HepG2 (cell line): ENCODE results near the gene PHACTR3. TPM values are rescaled to one million over a fixed set of nuclear protein-coding genes. Genes with fewer than 3 reads are reported as not detected.

Experiments
- ATAC-seq: fragments of 200-7000 bp; cut with Tn5 transposase; 3 replicates; pipeline ENCODE4 v1.9.1; 2020; ENCODE audit warnings: mild to moderate bottlenecking, moderate library complexity
- BruUV-seq: library from RNA; stranded (reverse); fragments of 400-500 nt; replicated peaks from 2 replicates; lab custom pipeline; 2021; lab: Mats Ljungman, UMichigan
- CTCF ChIA-PET: fragments of 300-600 bp; formaldehyde crosslinking; extraction: SDS; loops from one replicate; lab custom pipeline; 2021; ENCODE audit warnings: low total read pairs, inconsistent platforms, low intra/inter-chr PET ratio; lab: Yijun Ruan, JAX
- POLR2A ChIA-PET: fragments of 350-600 bp; sonication (Branson Sonifier 250); formaldehyde crosslinking; loops from one replicate; lab custom pipeline; 2020; ENCODE audit warnings: antibody characterized with exemption, inconsistent platforms; lab: Yijun Ruan, JAX
- DNase-seq: peaks from one replicate; pipeline ENCODE4 v3.0.0-alpha.2; 2015; ENCODE audit warnings: low spot score
- FAIRE-seq: peaks from 3 replicates; lab custom pipeline; 2011; peaks lifted over from hg19 to GRCh38; lab: Jason Lieb, UNC
- H2AFZ ChIP-seq: one replicate; pipeline ENCODE4 v1.6.1; 2011; ENCODE audit warnings: low read length, inconsistent platforms
- H3K27ac ChIP-seq: fragments of 300-600 bp; 3 replicates; pipeline ENCODE4 v1.8.0; 2011; ENCODE audit warnings: mixed run types, mild to moderate bottlenecking, mixed read lengths, low read length, inconsistent platforms; ENCODE audit not compliant: insufficient read depth; ENCODE audit errors: extremely low read length
- H3K27me3 ChIP-seq, 2 experiments: fragments of 200-600 bp in 1 of 2; 2 replicates in 1 of 2; 3 replicates in 1 of 2; pipeline versions ENCODE4 v1.6.0 to v1.8.0; 2011; ENCODE audit warnings: low read length in 2 of 2, mild to moderate bottlenecking in 2 of 2, moderate library complexity in 2 of 2, inconsistent platforms in 1 of 2; ENCODE audit not compliant: insufficient read depth in 2 of 2, control insufficient read depth in 1 of 2
- H3K36me3 ChIP-seq, 2 experiments: fragments of 200-600 bp in 1 of 2; replicated peaks in 1 of 2; 2 replicates in 1 of 2; 3 replicates in 1 of 2; pipeline versions ENCODE4 v1.5.1 to v1.8.0; 2011; ENCODE audit warnings: low read length in 2 of 2, inconsistent platforms in 1 of 2; ENCODE audit not compliant: insufficient read depth in 2 of 2, control insufficient read depth in 1 of 2
- H3K4me1 ChIP-seq: 2 replicates; pipeline ENCODE4 v1.5.1; 2012; ENCODE audit warnings: low read length, inconsistent platforms; ENCODE audit not compliant: insufficient read depth
- H3K4me2 ChIP-seq: 2 replicates; pipeline ENCODE4 v1.6.0; 2011; ENCODE audit warnings: low read depth, low read length, inconsistent platforms
- H3K4me3 ChIP-seq, 3 experiments: fragments of 200-600 bp in 1 of 3; sonication (generic), shearing (Covaris generic) in 1 of 3; replicated peaks in 1 of 3; 2 replicates each; pipeline ENCODE4 v1.5.1; 2011 to 2016; ENCODE audit warnings: low read length in 3 of 3, inconsistent platforms in 2 of 3, low read depth in 2 of 3, mild to moderate bottlenecking in 2 of 3, control low read depth in 1 of 3, mixed read lengths in 1 of 3; ENCODE audit not compliant: insufficient read depth in 1 of 3
- H3K79me2 ChIP-seq: one replicate; pipeline ENCODE4 v1.6.1; 2011; ENCODE audit warnings: low read length, inconsistent platforms; ENCODE audit not compliant: insufficient read depth
- H3K9ac ChIP-seq: 2 replicates; pipeline ENCODE4 v1.6.0; 2011; ENCODE audit warnings: mild to moderate bottlenecking, low read depth, low read length, inconsistent platforms; ENCODE audit not compliant: insufficient read depth
- H3K9me3 ChIP-seq: 2 replicates; pipeline ENCODE4 v1.5.1; 2012; ENCODE audit warnings: mild to moderate bottlenecking, low read length
- H4K20me1 ChIP-seq: 2 replicates; pipeline ENCODE4 v1.6.0; 2011; ENCODE audit warnings: inconsistent platforms, mild to moderate bottlenecking, low read length, moderate library complexity; ENCODE audit not compliant: insufficient read depth
- TBX2 ChIP-seq: sonication (generic); formaldehyde crosslinking; IDR thresholded peaks from 2 replicates; pipeline ENCODE4 v1.5.0; 2020; ENCODE audit warnings: missing genetic modification reagents, mild to moderate bottlenecking, borderline replicate concordance
- XRCC5 ChIP-seq: fragments of 200-400 bp; formaldehyde crosslinking; optimal IDR thresholded peaks from 2 replicates; pipeline ENCODE3; 2017; ENCODE audit warnings: mild to moderate bottlenecking, low read length
- WGBS: methylation state at CpG from one replicate; pipeline ENCODE4 v1.1.6; 2017; ENCODE audit warnings: low lambda C conversion rate; 5-methylcytosine and 5-hydroxymethylcytosine counted together
- in situ Hi-C: cut with HindIII; loops from 2 replicates; pipeline ENCODE4 v1.10.0; 2017; ENCODE audit warnings: low pct_unique_long_range_greater_than_20kb; ENCODE audit not compliant: extremely low pct_ligation_motif_present
- intact Hi-C: fragments of 100-400 bp; cut with micrococcal nuclease; formaldehyde crosslinking; loops from one replicate; pipeline ENCODE4 v1.10.0; 2022; ENCODE audit not compliant: unreplicated experiment
- polyA plus RNA-seq, 8 experiments: library from polyadenylated mRNA; depleted of rRNA in 3 of 8; stranded (reverse) in 7 of 8; unstranded in 1 of 8; fragments of >200 nt; fragmentation: Illumina TruSeq in 4 of 8; extraction: Trizol in 4 of 8; gene quantifications; 2 replicates each; pipeline versions ENCODE4 v1.2.1 to v1.2.3, GENCODE V29; 2011 to 2016; ENCODE audit warnings: low read depth in 4 of 8, missing spikeins in 1 of 8, mixed read lengths in 1 of 8; ENCODE audit not compliant: insufficient read depth in 1 of 8
- total RNA-seq, 5 experiments: library from RNA; depleted of rRNA; stranded (reverse); fragments of >200 nt; fragmentation: Illumina TruSeq; extraction: Trizol; gene quantifications; 2 replicates each; pipeline ENCODE4 v1.2.3, GENCODE V29; 2016; ENCODE audit warnings: low read depth in 1 of 5
- TF ChIP-seq, protein P1 (sequence below): sonication (generic); formaldehyde crosslinking; IDR thresholded peaks from 2 replicates; pipeline ENCODE4 v1.5.0; 2020; ENCODE audit warnings: mild to moderate bottlenecking, missing genetic modification reagents, borderline replicate concordance
- TF ChIP-seq, protein P2 (sequence below): sonication (generic); formaldehyde crosslinking; IDR thresholded peaks from 2 replicates; pipeline ENCODE4 v1.4.0; 2020; ENCODE audit warnings: mild to moderate bottlenecking, missing genetic modification reagents
- TF ChIP-seq, protein P3 (sequence below): sonication (generic); formaldehyde crosslinking; IDR thresholded peaks from 2 replicates; pipeline ENCODE4 v1.4.0; 2020; ENCODE audit warnings: missing genetic modification reagents

Gene PHACTR3
- total and polyA plus RNA-seq, 2 of the 13 experiments (the other 11 are each of a cell fraction or from before 2014, with no cell fraction given), result not detected

DNA sequence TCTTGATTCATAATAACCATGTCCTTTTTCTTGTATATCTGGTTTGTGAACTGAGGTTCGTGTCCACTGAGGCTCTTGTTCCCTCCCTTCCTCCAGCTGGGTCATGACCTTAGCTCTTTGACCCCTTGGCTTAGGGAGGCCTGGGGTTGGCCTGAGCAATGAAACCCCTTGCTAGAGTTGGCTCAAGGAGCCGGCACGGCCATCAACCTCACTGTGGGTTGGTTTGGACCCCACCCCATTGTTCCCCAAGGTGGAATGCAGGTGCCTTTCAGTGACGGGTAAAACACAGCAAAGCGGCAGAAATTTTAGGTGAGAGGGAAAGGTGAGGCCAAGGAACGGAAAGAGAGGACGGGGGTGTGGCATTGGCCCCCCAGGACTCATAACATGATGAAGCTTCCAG lies 44.5 kb upstream of the PHACTR3 start (continued):
- TF ChIP-seq, protein P1, sequence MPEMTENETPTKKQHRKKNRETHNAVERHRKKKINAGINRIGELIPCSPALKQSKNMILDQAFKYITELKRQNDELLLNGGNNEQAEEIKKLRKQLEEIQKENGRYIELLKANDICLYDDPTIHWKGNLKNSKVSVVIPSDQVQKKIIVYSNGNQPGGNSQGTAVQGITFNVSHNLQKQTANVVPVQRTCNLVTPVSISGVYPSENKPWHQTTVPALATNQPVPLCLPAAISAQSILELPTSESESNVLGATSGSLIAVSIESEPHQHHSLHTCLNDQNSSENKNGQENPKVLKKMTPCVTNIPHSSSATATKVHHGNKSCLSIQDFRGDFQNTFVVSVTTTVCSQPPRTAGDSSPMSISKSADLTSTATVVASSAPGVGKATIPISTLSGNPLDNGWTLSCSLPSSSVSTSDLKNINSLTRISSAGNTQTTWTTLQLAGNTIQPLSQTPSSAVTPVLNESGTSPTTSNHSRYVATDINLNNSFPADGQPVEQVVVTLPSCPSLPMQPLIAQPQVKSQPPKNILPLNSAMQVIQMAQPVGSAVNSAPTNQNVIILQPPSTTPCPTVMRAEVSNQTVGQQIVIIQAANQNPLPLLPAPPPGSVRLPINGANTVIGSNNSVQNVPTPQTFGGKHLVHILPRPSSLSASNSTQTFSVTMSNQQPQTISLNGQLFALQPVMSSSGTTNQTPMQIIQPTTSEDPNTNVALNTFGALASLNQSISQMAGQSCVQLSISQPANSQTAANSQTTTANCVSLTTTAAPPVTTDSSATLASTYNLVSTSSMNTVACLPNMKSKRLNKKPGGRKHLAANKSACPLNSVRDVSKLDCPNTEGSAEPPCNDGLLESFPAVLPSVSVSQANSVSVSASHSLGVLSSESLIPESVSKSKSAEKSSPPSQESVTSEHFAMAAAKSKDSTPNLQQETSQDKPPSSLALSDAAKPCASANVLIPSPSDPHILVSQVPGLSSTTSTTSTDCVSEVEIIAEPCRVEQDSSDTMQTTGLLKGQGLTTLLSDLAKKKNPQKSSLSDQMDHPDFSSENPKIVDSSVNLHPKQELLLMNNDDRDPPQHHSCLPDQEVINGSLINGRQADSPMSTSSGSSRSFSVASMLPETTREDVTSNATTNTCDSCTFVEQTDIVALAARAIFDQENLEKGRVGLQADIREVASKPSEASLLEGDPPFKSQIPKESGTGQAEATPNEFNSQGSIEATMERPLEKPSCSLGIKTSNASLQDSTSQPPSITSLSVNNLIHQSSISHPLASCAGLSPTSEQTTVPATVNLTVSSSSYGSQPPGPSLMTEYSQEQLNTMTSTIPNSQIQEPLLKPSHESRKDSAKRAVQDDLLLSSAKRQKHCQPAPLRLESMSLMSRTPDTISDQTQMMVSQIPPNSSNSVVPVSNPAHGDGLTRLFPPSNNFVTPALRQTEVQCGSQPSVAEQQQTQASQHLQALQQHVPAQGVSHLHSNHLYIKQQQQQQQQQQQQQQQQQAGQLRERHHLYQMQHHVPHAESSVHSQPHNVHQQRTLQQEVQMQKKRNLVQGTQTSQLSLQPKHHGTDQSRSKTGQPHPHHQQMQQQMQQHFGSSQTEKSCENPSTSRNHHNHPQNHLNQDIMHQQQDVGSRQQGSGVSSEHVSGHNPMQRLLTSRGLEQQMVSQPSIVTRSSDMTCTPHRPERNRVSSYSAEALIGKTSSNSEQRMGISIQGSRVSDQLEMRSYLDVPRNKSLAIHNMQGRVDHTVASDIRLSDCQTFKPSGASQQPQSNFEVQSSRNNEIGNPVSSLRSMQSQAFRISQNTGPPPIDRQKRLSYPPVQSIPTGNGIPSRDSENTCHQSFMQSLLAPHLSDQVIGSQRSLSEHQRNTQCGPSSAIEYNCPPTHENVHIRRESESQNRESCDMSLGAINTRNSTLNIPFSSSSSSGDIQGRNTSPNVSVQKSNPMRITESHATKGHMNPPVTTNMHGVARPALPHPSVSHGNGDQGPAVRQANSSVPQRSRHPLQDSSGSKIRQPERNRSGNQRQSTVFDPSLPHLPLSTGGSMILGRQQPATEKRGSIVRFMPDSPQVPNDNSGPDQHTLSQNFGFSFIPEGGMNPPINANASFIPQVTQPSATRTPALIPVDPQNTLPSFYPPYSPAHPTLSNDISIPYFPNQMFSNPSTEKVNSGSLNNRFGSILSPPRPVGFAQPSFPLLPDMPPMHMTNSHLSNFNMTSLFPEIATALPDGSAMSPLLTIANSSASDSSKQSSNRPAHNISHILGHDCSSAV, result no peak

DNA sequence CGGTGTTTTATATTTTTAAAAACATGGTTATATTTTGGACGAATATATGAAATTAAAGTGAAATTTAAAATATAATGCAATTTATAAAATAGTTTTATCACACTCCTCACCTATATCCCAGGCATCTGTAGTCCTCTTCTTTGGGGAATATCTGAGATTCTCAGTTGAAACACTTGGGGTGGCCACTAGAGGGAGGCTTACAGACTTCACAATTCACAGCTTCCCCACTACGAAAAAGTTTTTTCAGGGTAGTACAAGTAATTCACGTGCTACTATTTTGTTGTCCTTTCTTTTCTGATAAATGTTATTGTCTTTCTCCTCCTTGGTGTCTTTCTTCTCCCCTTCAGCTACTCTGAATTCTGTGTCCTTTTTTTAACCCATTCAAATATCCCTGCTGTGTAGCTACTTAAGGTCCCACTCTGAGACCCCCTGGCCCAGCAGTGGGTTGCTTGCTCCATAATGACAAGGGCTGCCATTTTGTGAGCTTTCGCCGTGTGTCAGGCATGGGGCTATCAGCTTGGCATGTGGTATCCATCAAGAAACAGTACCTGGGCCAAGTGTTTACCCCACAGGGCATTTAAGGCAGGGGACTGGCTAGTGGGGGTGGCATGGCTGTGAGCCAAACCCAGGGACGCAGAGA lies 43.6 kb upstream of the PHACTR3 start:
- ATAC-seq (peak; percentile 79), FAIRE-seq (peak; percentile 15), DNase-seq (peak; percentile 46)
- CTCF ChIA-PET, result interaction anchor here (1.1 kb wide), 1 partner anchor 11 kb away, joined by 3 read pairs; no protein-coding TSS in a partner anchor
- no peaks in the 10 kb centered on the region for H4K20me1 ChIP-seq
- no peak overlapping the region for H3K4me3 ChIP-seq
- H3K9me3 ChIP-seq, result no peaks in the 10 kb centered on the region
- no peak overlapping the region for H3K9ac ChIP-seq
- H3K79me2 ChIP-seq, result no peaks in the 10 kb centered on the region
- intact Hi-C loops, result no loop called here
- 5% methylated on average over 7 of the region's 7 CpGs for WGBS
- POLR2A ChIA-PET, result no interaction called here
- peaks cover 0 to 2% of the 10 kb centered on the region in 2 experiments; a peak in 2 of 5 replicates for H3K27me3 ChIP-seq
- no peak overlapping the region for H2AFZ ChIP-seq
- no peak overlapping the region for H3K27ac ChIP-seq
- H3K4me1 ChIP-seq, result no peaks in the 10 kb centered on the region
- H3K4me2 ChIP-seq, result no peak overlapping the region
- no peaks in the 10 kb centered on the region for H3K36me3 ChIP-seq
- BruUV-seq, result no TSS peak
- in situ Hi-C loops, result no loop called here
- TF ChIP-seq, protein P2, sequence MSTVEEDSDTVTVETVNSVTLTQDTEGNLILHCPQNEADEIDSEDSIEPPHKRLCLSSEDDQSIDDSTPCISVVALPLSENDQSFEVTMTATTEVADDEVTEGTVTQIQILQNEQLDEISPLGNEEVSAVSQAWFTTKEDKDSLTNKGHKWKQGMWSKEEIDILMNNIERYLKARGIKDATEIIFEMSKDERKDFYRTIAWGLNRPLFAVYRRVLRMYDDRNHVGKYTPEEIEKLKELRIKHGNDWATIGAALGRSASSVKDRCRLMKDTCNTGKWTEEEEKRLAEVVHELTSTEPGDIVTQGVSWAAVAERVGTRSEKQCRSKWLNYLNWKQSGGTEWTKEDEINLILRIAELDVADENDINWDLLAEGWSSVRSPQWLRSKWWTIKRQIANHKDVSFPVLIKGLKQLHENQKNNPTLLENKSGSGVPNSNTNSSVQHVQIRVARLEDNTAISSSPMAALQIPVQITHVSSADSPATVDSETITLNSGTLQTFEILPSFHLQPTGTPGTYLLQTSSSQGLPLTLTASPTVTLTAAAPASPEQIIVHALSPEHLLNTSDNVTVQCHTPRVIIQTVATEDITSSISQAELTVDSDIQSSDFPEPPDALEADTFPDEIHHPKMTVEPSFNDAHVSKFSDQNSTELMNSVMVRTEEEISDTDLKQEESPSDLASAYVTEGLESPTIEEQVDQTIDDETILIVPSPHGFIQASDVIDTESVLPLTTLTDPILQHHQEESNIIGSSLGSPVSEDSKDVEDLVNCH (CRISPR knock-in tag), result no peak
- peak; percentile 36 for TF ChIP-seq XRCC5
- TF ChIP-seq TBX2 (CRISPR knock-in tag), result no peak
- TF ChIP-seq, protein P3, sequence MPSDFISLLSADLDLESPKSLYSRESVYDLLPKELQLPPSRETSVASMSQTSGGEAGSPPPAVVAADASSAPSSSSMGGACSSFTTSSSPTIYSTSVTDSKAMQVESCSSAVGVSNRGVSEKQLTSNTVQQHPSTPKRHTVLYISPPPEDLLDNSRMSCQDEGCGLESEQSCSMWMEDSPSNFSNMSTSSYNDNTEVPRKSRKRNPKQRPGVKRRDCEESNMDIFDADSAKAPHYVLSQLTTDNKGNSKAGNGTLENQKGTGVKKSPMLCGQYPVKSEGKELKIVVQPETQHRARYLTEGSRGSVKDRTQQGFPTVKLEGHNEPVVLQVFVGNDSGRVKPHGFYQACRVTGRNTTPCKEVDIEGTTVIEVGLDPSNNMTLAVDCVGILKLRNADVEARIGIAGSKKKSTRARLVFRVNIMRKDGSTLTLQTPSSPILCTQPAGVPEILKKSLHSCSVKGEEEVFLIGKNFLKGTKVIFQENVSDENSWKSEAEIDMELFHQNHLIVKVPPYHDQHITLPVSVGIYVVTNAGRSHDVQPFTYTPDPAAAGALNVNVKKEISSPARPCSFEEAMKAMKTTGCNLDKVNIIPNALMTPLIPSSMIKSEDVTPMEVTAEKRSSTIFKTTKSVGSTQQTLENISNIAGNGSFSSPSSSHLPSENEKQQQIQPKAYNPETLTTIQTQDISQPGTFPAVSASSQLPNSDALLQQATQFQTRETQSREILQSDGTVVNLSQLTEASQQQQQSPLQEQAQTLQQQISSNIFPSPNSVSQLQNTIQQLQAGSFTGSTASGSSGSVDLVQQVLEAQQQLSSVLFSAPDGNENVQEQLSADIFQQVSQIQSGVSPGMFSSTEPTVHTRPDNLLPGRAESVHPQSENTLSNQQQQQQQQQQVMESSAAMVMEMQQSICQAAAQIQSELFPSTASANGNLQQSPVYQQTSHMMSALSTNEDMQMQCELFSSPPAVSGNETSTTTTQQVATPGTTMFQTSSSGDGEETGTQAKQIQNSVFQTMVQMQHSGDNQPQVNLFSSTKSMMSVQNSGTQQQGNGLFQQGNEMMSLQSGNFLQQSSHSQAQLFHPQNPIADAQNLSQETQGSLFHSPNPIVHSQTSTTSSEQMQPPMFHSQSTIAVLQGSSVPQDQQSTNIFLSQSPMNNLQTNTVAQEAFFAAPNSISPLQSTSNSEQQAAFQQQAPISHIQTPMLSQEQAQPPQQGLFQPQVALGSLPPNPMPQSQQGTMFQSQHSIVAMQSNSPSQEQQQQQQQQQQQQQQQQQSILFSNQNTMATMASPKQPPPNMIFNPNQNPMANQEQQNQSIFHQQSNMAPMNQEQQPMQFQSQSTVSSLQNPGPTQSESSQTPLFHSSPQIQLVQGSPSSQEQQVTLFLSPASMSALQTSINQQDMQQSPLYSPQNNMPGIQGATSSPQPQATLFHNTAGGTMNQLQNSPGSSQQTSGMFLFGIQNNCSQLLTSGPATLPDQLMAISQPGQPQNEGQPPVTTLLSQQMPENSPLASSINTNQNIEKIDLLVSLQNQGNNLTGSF (CRISPR knock-in tag), result no peak
